ENCODE results near the gene VPS37B.
"Not testable (repeated sequence)": the region's sequence is repeated elsewhere in the genome, so short reads cannot be mapped to it uniquely, and the experiment has no call there.

The VPS37B gene

DNA sequence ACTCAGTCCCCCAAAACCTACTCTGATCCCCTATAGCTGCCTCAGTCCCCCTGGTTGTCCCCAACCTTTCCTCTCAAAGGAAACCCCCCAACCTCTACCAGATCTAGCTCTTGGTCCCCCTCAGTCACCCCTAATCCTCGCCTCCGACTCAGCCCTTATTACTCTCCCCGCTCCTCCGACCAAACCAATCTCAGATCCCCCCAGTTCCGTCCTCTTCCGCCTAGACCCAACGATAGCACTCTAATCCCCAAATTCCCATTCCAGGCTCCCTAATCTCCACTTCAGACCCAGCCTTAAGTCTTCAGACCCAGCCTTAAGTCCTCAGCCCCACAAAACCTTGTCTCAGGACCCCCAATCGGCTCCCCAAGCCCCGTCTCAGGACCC is 612 bp downstream of the VPS37B start:
- TF ChIP-seq, protein P1, sequence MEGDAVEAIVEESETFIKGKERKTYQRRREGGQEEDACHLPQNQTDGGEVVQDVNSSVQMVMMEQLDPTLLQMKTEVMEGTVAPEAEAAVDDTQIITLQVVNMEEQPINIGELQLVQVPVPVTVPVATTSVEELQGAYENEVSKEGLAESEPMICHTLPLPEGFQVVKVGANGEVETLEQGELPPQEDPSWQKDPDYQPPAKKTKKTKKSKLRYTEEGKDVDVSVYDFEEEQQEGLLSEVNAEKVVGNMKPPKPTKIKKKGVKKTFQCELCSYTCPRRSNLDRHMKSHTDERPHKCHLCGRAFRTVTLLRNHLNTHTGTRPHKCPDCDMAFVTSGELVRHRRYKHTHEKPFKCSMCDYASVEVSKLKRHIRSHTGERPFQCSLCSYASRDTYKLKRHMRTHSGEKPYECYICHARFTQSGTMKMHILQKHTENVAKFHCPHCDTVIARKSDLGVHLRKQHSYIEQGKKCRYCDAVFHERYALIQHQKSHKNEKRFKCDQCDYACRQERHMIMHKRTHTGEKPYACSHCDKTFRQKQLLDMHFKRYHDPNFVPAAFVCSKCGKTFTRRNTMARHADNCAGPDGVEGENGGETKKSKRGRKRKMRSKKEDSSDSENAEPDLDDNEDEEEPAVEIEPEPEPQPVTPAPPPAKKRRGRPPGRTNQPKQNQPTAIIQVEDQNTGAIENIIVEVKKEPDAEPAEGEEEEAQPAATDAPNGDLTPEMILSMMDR (IDR thresholded peaks at IDR 0.05; ENCODE audit: low read depth, low read length, missing control alignments): no peak
- H3K4me3 ChIP-seq (replicated peaks; ENCODE audit: low read depth, low read length): peak overlapping the region; percentile 95
- no peak for DNase-seq (ENCODE audit: extremely low read depth, low read depth)

DNA sequence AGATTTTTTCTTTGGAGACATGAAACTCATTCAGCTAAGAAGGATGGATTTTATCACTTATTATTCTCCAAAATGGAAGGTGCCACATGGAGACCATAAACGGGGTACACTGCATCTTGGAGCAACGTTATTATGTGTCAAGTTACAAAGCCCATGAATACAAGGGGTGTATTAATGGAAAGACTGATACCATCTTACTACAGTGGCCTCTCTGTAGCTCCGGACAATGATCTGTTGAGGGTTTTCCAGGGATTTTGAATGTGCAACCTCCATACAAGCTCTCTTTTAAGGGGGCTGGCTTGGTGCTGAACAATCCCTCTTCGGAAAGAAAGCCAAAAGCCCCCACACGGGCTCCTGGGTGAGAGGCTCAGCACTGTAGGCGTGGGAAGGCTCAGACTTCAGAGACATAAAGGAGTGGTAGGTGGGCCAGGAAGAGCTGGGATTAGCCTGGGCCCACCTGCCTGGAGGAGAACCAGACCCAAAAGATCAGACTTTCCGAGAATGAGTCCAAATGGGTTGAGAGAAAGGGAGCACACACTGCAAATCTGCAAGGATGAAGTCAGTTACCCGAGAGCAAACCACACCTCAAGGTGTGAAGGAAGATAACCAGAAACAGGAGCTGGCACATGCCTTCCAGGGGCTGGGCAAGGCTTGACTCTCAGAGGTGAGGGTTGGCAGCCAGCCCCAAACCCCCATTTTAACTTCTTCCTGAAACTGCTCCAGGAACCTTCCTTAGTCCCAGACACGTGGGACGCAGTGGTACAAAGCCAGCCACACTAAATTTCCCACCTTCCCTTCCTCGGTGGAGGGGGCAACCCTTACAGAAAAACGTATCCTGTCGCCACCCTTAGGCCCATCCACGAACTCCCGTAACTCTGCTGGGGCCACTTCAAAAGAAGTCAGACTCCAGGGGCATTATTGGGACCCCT is 1.5 kb downstream of the VPS37B start:
- H3K4me3 ChIP-seq (replicated peaks; ENCODE audit: low read depth, low read length): peak overlapping the region; percentile 95
- DNase-seq (ENCODE audit: extremely low read depth, low read depth): no peak
- TF ChIP-seq, protein P1 (IDR thresholded peaks at IDR 0.05; ENCODE audit: low read depth, low read length, missing control alignments): no peak

DNA sequence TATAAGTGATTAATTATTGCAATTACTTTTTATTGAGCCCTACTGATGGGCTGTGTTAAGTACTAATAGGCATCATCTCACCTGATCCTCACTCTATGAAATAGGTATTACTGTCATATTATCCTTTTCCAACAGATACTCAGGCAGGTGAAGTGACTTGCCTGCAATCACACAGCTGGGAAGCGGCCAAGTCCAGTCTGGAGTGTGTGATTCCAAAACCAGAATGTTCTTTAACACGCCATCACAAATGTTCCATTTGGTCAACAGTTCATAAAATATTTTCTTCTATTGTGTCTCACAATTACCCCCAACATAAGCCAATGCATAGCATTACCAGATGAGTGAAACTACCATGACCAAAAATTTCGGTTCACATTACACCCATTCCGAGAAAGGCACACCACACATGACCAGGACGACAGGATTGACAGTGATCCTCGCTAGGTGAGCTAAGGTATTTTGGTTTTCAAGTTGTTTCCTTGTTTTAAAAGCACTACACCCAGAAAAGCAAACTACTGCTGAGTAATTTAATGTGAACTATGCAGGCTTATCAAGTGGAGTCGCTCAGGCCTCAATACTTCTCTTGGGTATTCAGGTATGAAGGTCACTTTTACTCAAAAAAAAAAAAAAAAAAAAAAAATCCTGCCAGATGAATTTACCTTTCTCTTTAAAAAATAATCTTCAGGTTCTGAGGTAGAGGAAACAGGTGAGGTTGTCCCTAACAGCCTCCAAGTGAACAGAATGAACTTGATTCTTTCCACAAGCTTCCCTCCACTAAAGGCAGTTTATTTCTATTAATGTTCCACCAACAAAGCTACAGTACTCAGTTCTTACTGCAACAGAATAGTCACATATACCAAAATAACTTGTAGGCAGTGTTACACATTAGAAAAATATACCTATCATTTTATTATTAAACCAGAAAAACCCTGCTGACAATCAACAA is 2.4 kb downstream of the VPS37B start:
- no peak for DNase-seq (ENCODE audit: extremely low read depth, low read depth)
- TF ChIP-seq, protein P1 (IDR thresholded peaks at IDR 0.05; ENCODE audit: low read depth, low read length, missing control alignments): no peak
- peak overlapping the region; percentile 95 for H3K4me3 ChIP-seq (replicated peaks; ENCODE audit: low read depth, low read length)

DNA sequence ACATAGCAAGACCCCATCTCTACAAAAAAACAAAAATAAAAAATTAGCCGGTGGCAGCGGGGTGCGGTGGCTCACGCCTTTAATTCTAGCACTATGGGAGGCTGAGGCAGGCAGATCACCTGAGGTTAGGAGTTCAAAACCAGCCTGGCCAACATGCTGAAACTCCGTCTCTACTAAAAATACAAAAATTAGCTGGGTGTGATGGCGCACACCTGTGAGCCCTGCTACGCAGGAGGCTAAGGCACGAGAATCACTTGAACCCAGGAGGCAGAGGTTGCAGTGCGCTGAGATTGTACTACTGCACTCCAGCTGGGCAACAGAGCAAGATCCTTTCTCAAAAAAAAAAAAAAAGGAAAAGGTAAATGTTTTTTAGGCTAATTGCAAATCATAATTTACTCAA is 3.2 kb downstream of the VPS37B start:
- not testable (repeated sequence) for DNase-seq (ENCODE audit: extremely low read depth, low read depth)
- H3K4me3 ChIP-seq (replicated peaks; ENCODE audit: low read depth, low read length): peak overlapping the region; percentile 17

DNA sequence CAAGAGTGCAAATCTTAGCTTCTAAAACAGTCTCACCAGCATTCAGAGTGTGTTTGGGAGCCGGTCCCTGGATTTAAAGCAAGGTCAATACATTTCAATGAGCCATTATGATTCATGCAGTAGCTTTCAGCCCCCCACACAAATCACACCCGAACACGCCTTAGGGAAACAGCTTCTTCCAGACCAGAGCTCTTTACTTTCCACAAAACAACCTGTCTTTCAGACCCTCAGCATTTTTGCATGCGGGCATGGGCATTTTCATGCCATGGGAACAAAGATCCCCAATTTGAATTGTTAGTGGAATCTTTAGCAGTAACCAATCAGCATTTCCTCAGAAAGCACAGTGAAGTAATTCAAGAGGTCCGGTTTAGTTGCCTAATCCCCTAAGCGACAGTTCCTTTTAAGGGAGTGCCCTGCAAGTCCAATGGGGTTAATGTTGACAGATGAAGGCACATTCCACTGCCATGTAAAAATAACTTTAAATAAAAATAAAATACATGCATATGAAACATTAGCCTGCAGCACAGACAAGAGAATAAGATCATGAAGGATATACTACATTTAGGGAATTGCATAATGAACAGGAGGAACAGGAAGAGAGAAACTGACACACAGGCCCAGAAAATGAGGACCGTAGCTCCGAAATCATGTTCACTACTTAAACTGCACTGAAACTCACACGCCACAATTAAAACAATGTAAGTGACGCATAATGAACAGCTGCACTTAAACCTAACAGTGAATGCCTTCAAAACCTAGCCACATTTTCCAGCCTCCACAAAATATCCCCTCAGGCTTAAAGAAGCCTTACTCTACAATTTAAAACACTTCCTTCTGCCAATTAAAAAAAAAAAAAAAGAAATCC is 4.0 kb downstream of the VPS37B start:
- peak overlapping the region; percentile 17 for H3K4me3 ChIP-seq (replicated peaks; ENCODE audit: low read depth, low read length)

DNA sequence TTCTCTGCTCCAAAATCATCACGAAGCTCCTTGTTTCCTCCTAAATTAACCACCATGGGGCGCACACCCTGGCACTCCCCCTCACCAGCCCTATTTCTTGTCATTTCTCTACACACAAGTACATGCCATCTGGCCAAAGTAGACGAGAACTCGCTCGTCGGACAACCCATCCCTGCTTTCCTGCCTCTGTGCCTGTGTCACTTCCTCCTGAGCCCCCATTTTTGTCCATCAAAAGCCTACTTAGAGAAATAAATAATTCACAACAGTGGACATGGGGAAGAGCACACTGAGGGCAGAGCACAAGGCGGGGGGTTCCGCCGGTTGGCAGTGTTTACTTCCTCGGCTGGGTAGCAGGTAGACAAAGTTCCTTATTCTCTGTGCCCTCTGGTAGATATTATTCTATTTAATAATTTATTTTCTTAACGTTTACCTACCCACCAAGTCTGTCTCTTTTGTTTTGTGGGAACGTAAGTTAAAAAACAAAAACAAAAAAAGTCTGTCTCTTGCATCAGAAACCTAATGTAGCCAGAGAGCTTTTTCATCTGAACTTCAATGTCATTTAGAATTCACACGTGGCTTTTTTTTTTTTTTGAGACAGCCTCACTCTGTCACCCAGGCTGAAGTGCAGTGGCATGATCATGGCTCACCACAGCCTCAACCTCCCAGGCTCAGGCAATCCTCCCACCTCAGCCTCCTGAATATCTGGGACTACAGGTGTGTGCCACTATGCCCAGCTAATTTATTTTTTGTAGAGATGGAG is 6.0 kb downstream of the VPS37B start:
- no peak for DNase-seq (ENCODE audit: extremely low read depth, low read depth)
- TF ChIP-seq, protein P1 (IDR thresholded peaks at IDR 0.05; ENCODE audit: low read depth, low read length, missing control alignments): no peak
- no peak overlapping the region for H3K4me3 ChIP-seq (replicated peaks; ENCODE audit: low read depth, low read length)

More for the DNA sequence above, 4.0 kb downstream of the VPS37B start:
- DNase-seq (ENCODE audit: extremely low read depth, low read depth): no peak
- TF ChIP-seq, protein P1 (IDR thresholded peaks at IDR 0.05; ENCODE audit: low read depth, low read length, missing control alignments): no peak

All from HFF-Myc (cell line).